ENCODE results near the gene MGMT. TPM values are rescaled to one million over a fixed set of nuclear protein-coding genes. Genes with fewer than 3 reads are reported as not detected.

MGMT gene
- total RNA-seq, 2 donors from 2014 or later = 18.7 to 22.4 TPM

- no peaks in the 10 kb centered on the region for H3K4me1 Mint-ChIP-seq
- no peak for ATAC-seq (replicated peaks)
- H3K9me3 Mint-ChIP-seq = peaks cover 23% of the 10 kb centered on the region
Measured at GRCh38 chr10:129800796-129801340, 333.8 kb downstream of the MGMT start.

GRCh38 chr10:129807211-129807610 lies 340.2 kb downstream of the MGMT start:
- H3K27ac Mint-ChIP-seq = no peak overlapping the region

More at GRCh38 chr10:129800796-129801340, 333.8 kb downstream of the MGMT start:
- no peak overlapping the region for H3K4me3 Mint-ChIP-seq
- H3K36me3 Mint-ChIP-seq (ENCODE audit: low read depth) = no peaks in the 10 kb centered on the region
- H3K27ac Mint-ChIP-seq = no peak overlapping the region
- H3K27me3 Mint-ChIP-seq = no peaks in the 10 kb centered on the region

GRCh38 chr10:129808092-129808983 lies 341.3 kb downstream of the MGMT start:
- Mint-ChIP-seq H3K27ac (no peak overlapping the region), H3K36me3 (ENCODE audit: low read depth) (no peaks in the 10 kb centered on the region), H3K4me1 (no peaks in the 10 kb centered on the region), H3K9me3 (peaks cover 17% of the 10 kb centered on the region), H3K27me3 (no peaks in the 10 kb centered on the region), H3K4me3 (no peak overlapping the region)
- ATAC-seq (replicated peaks) = no peak

More at GRCh38 chr10:129807211-129807610, 340.2 kb downstream of the MGMT start:
- Mint-ChIP-seq H3K4me1 (no peaks in the 10 kb centered on the region), H3K4me3 (no peak overlapping the region), H3K27me3 (no peaks in the 10 kb centered on the region), H3K36me3 (ENCODE audit: low read depth) (no peaks in the 10 kb centered on the region), H3K9me3 (peaks cover 23% of the 10 kb centered on the region)
- ATAC-seq (replicated peaks) = no peak

GRCh38 chr10:129809431-129809830 lies 342.4 kb downstream of the MGMT start:
- peaks cover 7% of the 10 kb centered on the region for H3K9me3 Mint-ChIP-seq
- no peaks in the 10 kb centered on the region for H3K4me1 Mint-ChIP-seq
- H3K4me3 Mint-ChIP-seq = no peak overlapping the region
- ATAC-seq (replicated peaks) = no peak
- peaks cover 3% of the 10 kb centered on the region for H3K27me3 Mint-ChIP-seq
- H3K27ac Mint-ChIP-seq = no peak overlapping the region
- no peaks in the 10 kb centered on the region for H3K36me3 Mint-ChIP-seq (ENCODE audit: low read depth)

GRCh38 chr10:129809841-129810240 lies 342.8 kb downstream of the MGMT start:
- peaks cover 6% of the 10 kb centered on the region for H3K27me3 Mint-ChIP-seq
- no peaks in the 10 kb centered on the region for H3K36me3 Mint-ChIP-seq (ENCODE audit: low read depth)
- no peaks in the 10 kb centered on the region for H3K4me1 Mint-ChIP-seq
- no peak overlapping the region for H3K27ac Mint-ChIP-seq
- no peak overlapping the region for H3K4me3 Mint-ChIP-seq
- ATAC-seq (replicated peaks) = no peak
- peaks cover 4% of the 10 kb centered on the region for H3K9me3 Mint-ChIP-seq

- H3K27me3 Mint-ChIP-seq = peaks cover 11% of the 10 kb centered on the region
- H3K9me3 Mint-ChIP-seq = peaks cover 4% of the 10 kb centered on the region
- no peak overlapping the region for H3K27ac Mint-ChIP-seq
- no peaks in the 10 kb centered on the region for H3K36me3 Mint-ChIP-seq (ENCODE audit: low read depth)
- no peak for ATAC-seq (replicated peaks)
- H3K4me3 Mint-ChIP-seq = no peak overlapping the region
- H3K4me1 Mint-ChIP-seq = no peaks in the 10 kb centered on the region
Measured at GRCh38 chr10:129811208-129811607, 344.2 kb downstream of the MGMT start.

- no peaks in the 10 kb centered on the region for H3K4me1 Mint-ChIP-seq
- no peak for ATAC-seq (replicated peaks)
- H3K4me3 Mint-ChIP-seq = no peak overlapping the region
- H3K36me3 Mint-ChIP-seq (ENCODE audit: low read depth) = no peaks in the 10 kb centered on the region
- H3K27ac Mint-ChIP-seq = no peak overlapping the region
- H3K9me3 Mint-ChIP-seq = no peaks in the 10 kb centered on the region
- peaks cover 11% of the 10 kb centered on the region for H3K27me3 Mint-ChIP-seq
Measured at GRCh38 chr10:129812398-129812797, 345.4 kb downstream of the MGMT start.

GRCh38 chr10:129814681-129815646 lies 347.9 kb downstream of the MGMT start:
- peaks cover 11% of the 10 kb centered on the region for H3K27me3 Mint-ChIP-seq
- no peaks in the 10 kb centered on the region for H3K36me3 Mint-ChIP-seq (ENCODE audit: low read depth)
- H3K27ac Mint-ChIP-seq = no peak overlapping the region
- ATAC-seq (replicated peaks) = no peak
- H3K9me3 Mint-ChIP-seq = peaks cover 3% of the 10 kb centered on the region
- H3K4me3 Mint-ChIP-seq = no peak overlapping the region
- H3K4me1 Mint-ChIP-seq = no peaks in the 10 kb centered on the region

- H3K27me3 Mint-ChIP-seq = peaks cover 11% of the 10 kb centered on the region
- no peak overlapping the region for H3K4me3 Mint-ChIP-seq
- no peaks in the 10 kb centered on the region for H3K36me3 Mint-ChIP-seq (ENCODE audit: low read depth)
- peaks cover 3% of the 10 kb centered on the region for H3K9me3 Mint-ChIP-seq
- no peak for ATAC-seq (replicated peaks)
- H3K27ac Mint-ChIP-seq = no peak overlapping the region
- H3K4me1 Mint-ChIP-seq = no peaks in the 10 kb centered on the region
Measured at GRCh38 chr10:129815898-129816655, 349.0 kb downstream of the MGMT start.

GRCh38 chr10:129816656-129817045 lies 349.6 kb downstream of the MGMT start:
- Mint-ChIP-seq H3K27me3 (peaks cover 11% of the 10 kb centered on the region), H3K27ac (no peak overlapping the region)

More at GRCh38 chr10:129816656-129817045, 349.6 kb downstream of the MGMT start:
- peaks cover 3% of the 10 kb centered on the region for H3K9me3 Mint-ChIP-seq
- H3K4me3 Mint-ChIP-seq = no peak overlapping the region
- no peaks in the 10 kb centered on the region for H3K36me3 Mint-ChIP-seq (ENCODE audit: low read depth)
- H3K4me1 Mint-ChIP-seq = no peaks in the 10 kb centered on the region
- no peak for ATAC-seq (replicated peaks)
